OCI-LY7 (cell line): Measurements from ENCODE around the gene SPATA2L. TPM values are rescaled to one million over a fixed set of nuclear protein-coding genes. Genes with fewer than 3 reads are reported as not detected.

Experiments
- BruUV-seq: library from RNA; stranded (reverse); fragments of 400-500 nt; replicated peaks from 2 replicates; lab custom pipeline; 2021; lab: Mats Ljungman, UMichigan
- CTCF ChIA-PET: fragments of 300-600 bp; sonication (Branson Sonifier 250); formaldehyde crosslinking; loops from one replicate; lab custom pipeline; 2022; ENCODE audit warnings: antibody characterized with exemption; ENCODE audit not compliant: unreplicated experiment; lab: Charles Lee
- POLR2A ChIA-PET: fragments of 300-600 bp; sonication (Branson Sonifier 250); formaldehyde crosslinking; loops from one replicate; lab custom pipeline; 2022; ENCODE audit warnings: antibody characterized with exemption; lab: Charles Lee
- DNase-seq: peaks from one replicate; pipeline ENCODE4 v3.0.0-alpha.2; 2015; ENCODE audit warnings: low spot score
- H2AFZ ChIP-seq: fragments of 200-600 bp; sonication (generic), shearing (Covaris generic); 2 replicates; pipeline ENCODE4 v1.6.1; 2014; ENCODE audit warnings: mild to moderate bottlenecking, antibody characterized with exemption, low read length, moderate library complexity
- H3K27ac ChIP-seq: fragments of 200-600 bp; sonication (generic); 2 replicates; pipeline ENCODE4 v1.5.1; 2014; ENCODE audit warnings: mixed run types, low read depth, mild to moderate bottlenecking, moderate library complexity, low read length, inconsistent platforms; ENCODE audit not compliant: poor library complexity, severe bottlenecking
- H3K36me3 ChIP-seq: fragments of 200-600 bp; sonication (generic); 2 replicates; pipeline ENCODE4 v1.6.1; 2014; ENCODE audit warnings: mild to moderate bottlenecking, antibody characterized with exemption, low read length, moderate library complexity, mixed read lengths; ENCODE audit not compliant: insufficient read depth
- H3K4me1 ChIP-seq: fragments of 200-600 bp; sonication (generic); 2 replicates; pipeline ENCODE4 v1.5.1; 2014; ENCODE audit warnings: mild to moderate bottlenecking, low read length; ENCODE audit not compliant: insufficient read depth, poor library complexity, severe bottlenecking
- H3K4me2 ChIP-seq: fragments of 200-600 bp; sonication (generic); 2 replicates; pipeline ENCODE4 v1.6.1; 2014; ENCODE audit warnings: mild to moderate bottlenecking, low read length
- H3K4me3 ChIP-seq: fragments of 200-600 bp; sonication (generic); 2 replicates; pipeline ENCODE4 v1.5.1; 2014; ENCODE audit warnings: mild to moderate bottlenecking, low read depth, low read length; ENCODE audit not compliant: poor library complexity, severe bottlenecking
- H3K79me2 ChIP-seq: fragments of 200-600 bp; sonication (generic); 2 replicates; pipeline ENCODE4 v1.6.1; 2016; ENCODE audit warnings: low read depth, mild to moderate bottlenecking, low read length, moderate library complexity, mixed read lengths; ENCODE audit not compliant: insufficient read depth
- H3K9me2 ChIP-seq: fragments of 200-600 bp; sonication (generic); 2 replicates; pipeline ENCODE4 v1.6.1; 2016; ENCODE audit warnings: mild to moderate bottlenecking, low read length, mixed read lengths; ENCODE audit not compliant: insufficient read depth
- H3K9me3 ChIP-seq: fragments of 200-600 bp; sonication (generic); 2 replicates; pipeline ENCODE4 v1.6.1; 2014; ENCODE audit warnings: mild to moderate bottlenecking, mixed run types, low read length, mixed read lengths
- H4K20me1 ChIP-seq: fragments of 200-600 bp; sonication (generic); 2 replicates; pipeline ENCODE4 v1.6.1; 2014; ENCODE audit warnings: mild to moderate bottlenecking, antibody characterized with exemption, low read length, moderate library complexity, mixed read lengths; ENCODE audit not compliant: insufficient read depth
- EZH2phosphoT487 ChIP-seq: fragments of 200-600 bp; sonication (generic); IDR thresholded peaks from 2 replicates; pipeline ENCODE4 v1.6.1; 2018; ENCODE audit warnings: low read depth, borderline replicate concordance, mild to moderate bottlenecking, mixed run types, antibody characterized with exemption, low read length, moderate library complexity, mixed read lengths
- intact Hi-C: fragments of 100-400 bp; cut with micrococcal nuclease; formaldehyde crosslinking; loops from one replicate; pipeline ENCODE4 v1.10.0; 2022; ENCODE audit not compliant: unreplicated experiment
- total RNA-seq, 2 experiments: library from RNA; depleted of rRNA in 1 of 2; stranded (reverse); fragments of >200 nt in 1 of 2; shearing (Covaris generic) in 1 of 2; gene quantifications; 2 replicates each; pipeline ENCODE4 v1.2.3, GENCODE V29; 2014 to 2022
- TF ChIP-seq, protein P1 (sequence below): fragments of 200-600 bp; sonication (generic); conservative IDR thresholded peaks from 2 replicates; pipeline ENCODE4 v1.5.1; 2014; ENCODE audit warnings: mild to moderate bottlenecking, antibody characterized with exemption, low read length, moderate library complexity, mixed read lengths

Gene SPATA2L
- total RNA-seq, 2 experiments from 2014 or later = 7.2 to 13.1 TPM

DNA sequence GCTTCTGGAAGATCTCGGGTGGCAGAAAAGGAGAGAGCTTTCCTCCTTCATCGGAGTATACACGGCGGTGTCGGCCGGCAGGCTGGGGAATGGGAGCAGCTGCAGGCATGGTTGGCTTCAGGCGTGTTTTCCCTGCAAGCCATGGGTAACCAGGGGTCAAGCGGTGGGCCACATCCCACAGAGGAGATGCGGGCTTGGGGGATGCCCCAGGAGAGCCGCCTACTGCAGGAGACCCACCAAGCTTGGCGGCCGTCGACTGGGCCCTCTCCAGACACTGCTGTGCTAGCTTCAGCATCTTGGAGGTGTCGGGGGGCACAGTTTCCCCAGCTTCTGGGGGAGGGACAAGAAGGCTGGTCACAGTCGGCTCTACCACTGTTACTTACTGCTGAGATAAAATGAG lies 15.0 kb upstream of the SPATA2L start:
- Histone ChIP-seq H3K9me2 (no peaks in the 10 kb centered on the region), H3K79me2 (no peaks in the 10 kb centered on the region), H3K4me3 (no peak overlapping the region), H3K36me3 (peaks cover 21% of the 10 kb centered on the region), H3K27ac (no peak overlapping the region), H3K9me3 (no peaks in the 10 kb centered on the region), H4K20me1 (no peaks in the 10 kb centered on the region), H3K4me1 (peaks cover 12% of the 10 kb centered on the region), H3K4me2 (no peak overlapping the region), H2AFZ (no peak overlapping the region)
- POLR2A ChIA-PET = no interaction called here
- BruUV-seq = no TSS peak
- TF ChIP-seq, protein P1, sequence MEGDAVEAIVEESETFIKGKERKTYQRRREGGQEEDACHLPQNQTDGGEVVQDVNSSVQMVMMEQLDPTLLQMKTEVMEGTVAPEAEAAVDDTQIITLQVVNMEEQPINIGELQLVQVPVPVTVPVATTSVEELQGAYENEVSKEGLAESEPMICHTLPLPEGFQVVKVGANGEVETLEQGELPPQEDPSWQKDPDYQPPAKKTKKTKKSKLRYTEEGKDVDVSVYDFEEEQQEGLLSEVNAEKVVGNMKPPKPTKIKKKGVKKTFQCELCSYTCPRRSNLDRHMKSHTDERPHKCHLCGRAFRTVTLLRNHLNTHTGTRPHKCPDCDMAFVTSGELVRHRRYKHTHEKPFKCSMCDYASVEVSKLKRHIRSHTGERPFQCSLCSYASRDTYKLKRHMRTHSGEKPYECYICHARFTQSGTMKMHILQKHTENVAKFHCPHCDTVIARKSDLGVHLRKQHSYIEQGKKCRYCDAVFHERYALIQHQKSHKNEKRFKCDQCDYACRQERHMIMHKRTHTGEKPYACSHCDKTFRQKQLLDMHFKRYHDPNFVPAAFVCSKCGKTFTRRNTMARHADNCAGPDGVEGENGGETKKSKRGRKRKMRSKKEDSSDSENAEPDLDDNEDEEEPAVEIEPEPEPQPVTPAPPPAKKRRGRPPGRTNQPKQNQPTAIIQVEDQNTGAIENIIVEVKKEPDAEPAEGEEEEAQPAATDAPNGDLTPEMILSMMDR = no peak
- TF ChIP-seq EZH2phosphoT487 = no peak
- intact Hi-C loops = no loop called here
- CTCF ChIA-PET = no interaction called here
- DNase-seq = no peak

DNA sequence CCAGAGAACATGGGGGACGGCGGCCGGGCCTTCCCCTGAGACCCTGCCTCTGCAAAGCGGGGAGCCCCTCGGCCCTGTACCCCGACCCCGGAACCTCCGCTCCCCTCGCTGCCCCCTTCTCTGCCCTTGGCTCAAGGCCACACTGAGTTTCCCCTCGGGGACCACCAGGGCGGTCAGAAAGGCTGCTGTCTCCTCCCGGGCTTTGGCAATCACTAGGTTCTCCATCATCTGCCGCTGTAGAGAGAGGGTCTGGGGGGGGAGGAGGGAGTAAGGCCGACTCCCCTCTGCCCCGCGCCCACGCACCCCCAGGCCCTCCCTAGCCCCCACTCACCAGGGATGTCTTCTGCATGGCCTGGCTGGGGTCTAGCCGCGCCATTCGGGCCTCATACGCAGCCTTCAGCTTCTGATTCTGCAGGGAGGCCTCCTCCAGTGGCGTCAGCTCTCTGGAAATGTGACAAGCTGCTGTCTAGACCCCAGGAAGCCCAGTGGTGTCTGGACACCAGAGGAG lies 10.8 kb upstream of the SPATA2L start:
- H3K27ac ChIP-seq = peak overlapping the region; percentile 36
- H3K4me1 ChIP-seq = peaks cover 5% of the 10 kb centered on the region
- intact Hi-C loops = no loop called here
- peak overlapping the region; percentile 79 for H3K4me3 ChIP-seq
- H3K79me2 ChIP-seq = no peaks in the 10 kb centered on the region
- ChIA-PET POLR2A (no interaction called here), CTCF (interaction anchor here (1.0 kb wide), 1 partner anchor 148 kb away, joined by 3 read pairs; no protein-coding TSS in a partner anchor)
- peak; percentile 40 for DNase-seq
- TF ChIP-seq, protein P1 = no peak
- TF ChIP-seq EZH2phosphoT487 = no peak
- H3K9me3 ChIP-seq = no peaks in the 10 kb centered on the region
- no peaks in the 10 kb centered on the region for H3K9me2 ChIP-seq
- H4K20me1 ChIP-seq = no peaks in the 10 kb centered on the region
- BruUV-seq = no TSS peak
- peak overlapping the region; percentile 75 for H3K4me2 ChIP-seq
- H2AFZ ChIP-seq = peak overlapping the region; percentile 14; the same call in 1 of the 2 replicates
- peaks cover 21% of the 10 kb centered on the region for H3K36me3 ChIP-seq

DNA sequence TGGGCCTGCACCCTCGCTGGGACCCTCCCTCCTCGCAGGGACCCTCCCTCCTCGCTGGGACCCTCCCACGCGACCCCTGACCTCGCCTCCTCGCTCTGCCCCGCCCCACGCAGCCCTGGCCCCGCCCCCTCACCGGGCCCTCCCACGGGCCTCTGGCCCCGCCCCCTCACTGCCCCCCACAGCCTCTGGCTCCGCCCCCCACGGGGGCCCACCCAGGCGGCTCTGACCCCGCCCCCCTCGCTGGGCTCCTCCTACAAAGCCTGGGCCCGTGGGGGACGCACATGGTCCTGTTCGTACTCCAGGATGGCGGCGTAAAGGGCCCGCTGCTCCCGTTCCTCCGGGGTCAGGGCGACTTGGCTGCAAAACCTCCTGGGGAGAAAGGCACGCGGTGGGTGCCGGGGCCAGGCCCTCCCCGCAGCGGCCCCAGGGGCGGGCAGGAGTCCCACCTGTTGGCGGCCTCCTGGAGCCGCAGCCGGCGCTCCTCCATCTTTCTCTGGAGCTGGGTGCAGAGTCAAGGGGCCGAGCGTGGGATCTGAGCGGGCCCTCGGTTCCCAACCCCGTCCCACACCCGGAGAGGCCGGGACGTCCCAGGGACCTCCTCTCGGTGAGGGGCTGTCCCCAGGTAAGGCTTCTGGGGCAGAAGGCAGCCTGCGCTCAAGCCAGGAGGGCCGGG lies 10.2 kb upstream of the SPATA2L start:
- peak overlapping the region; percentile 75 for H3K4me2 ChIP-seq
- peak overlapping the region; percentile 14; the same call in 1 of the 2 replicates for H2AFZ ChIP-seq
- CTCF ChIA-PET = interaction anchor here (1.0 kb wide), 1 partner anchor 148 kb away, joined by 3 read pairs; no protein-coding TSS in a partner anchor

More for the DNA sequence above, 10.2 kb upstream of the SPATA2L start:
- no peak for TF ChIP-seq EZH2phosphoT487
- TF ChIP-seq, protein P1 = no peak
- DNase-seq = peak; percentile 87
- Histone ChIP-seq H3K9me2 (no peaks in the 10 kb centered on the region), H3K79me2 (no peaks in the 10 kb centered on the region), H4K20me1 (no peaks in the 10 kb centered on the region), H3K9me3 (no peaks in the 10 kb centered on the region), H3K4me3 (peak overlapping the region; percentile 79), H3K27ac (peak overlapping the region; percentile 36), H3K36me3 (peaks cover 21% of the 10 kb centered on the region), H3K4me1 (peaks cover 5% of the 10 kb centered on the region)
- TSS peak; percentile 79 for BruUV-seq
- POLR2A ChIA-PET = no interaction called here
- intact Hi-C loops = no loop called here
